Measurements from ENCODE around the gene NPAS2. TPM values are rescaled to one million over a fixed set of nuclear protein-coding genes. Genes with fewer than 3 reads are reported as not detected.

Gene NPAS2
- polyA plus RNA-seq, 3 donors: 12.8 to 15.3 (median 15.0) TPM

GRCh38 chr2:101032084-101032776 lies 212.3 kb downstream of the NPAS2 start:
- H3K27ac ChIP-seq (ENCODE audit: low read depth, low read length): no peak overlapping the region
- WGBS, 3 donors: 85 to 88% (median 88%) methylated on average over 15 of the region's 15 CpGs

- 64 to 89% (median 88%) methylated on average over 2 of the region's 2 CpGs for WGBS, 3 donors
- no peak overlapping the region for H3K27ac ChIP-seq (ENCODE audit: low read depth, low read length)
These were observed 216.6 kb downstream of the NPAS2 start for GRCh38 chr2:101036562-101036961.

GRCh38 chr2:101037161-101037755 lies 217.3 kb downstream of the NPAS2 start:
- no peak overlapping the region for H3K27ac ChIP-seq (ENCODE audit: low read depth, low read length)
- WGBS, 3 donors: 93 to 97% (median 96%) methylated on average over 19 of the region's 19 CpGs

DNA sequence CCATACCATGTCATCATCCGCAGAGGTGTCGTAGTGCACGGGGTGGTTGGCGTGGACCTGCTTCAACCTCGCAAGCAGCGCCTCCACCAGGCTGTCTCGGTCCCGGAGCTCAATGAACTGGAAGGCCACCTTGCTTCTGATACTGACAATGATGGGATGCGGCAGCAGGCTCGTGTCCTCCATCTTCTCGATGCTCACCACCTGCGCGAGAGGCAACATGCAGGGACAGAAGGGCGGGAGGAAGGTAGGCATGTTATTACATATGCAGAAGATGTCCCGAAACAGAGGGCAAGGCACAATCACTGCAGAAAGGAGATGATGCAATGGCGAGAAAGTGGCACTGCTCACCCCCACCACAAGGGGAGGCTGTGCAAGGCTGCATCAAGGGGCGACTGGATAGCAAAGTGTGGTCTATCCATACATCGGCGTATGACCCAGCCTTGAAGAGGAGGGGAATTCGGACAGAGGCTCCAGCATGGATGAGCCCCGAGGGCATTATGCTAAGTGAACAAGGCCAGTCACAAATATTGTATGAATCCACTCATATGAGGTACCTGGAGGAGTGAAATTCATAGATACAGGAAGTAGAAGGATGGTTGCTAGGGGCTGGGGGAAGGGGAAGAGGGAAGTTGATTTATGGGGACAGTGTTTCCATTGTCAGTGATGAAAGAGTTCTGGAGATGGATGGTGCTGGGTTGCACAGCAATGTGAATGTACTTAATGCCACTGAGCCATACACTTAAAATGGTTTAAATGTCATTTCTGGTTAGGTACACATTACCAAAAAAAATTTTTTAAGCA lies 218.7 kb downstream of the NPAS2 start:
- no peak overlapping the region for H3K27ac ChIP-seq (ENCODE audit: low read depth, low read length)
- WGBS, 3 donors: 89 to 91% (median 90%) methylated on average over 21 of the region's 21 CpGs

DNA sequence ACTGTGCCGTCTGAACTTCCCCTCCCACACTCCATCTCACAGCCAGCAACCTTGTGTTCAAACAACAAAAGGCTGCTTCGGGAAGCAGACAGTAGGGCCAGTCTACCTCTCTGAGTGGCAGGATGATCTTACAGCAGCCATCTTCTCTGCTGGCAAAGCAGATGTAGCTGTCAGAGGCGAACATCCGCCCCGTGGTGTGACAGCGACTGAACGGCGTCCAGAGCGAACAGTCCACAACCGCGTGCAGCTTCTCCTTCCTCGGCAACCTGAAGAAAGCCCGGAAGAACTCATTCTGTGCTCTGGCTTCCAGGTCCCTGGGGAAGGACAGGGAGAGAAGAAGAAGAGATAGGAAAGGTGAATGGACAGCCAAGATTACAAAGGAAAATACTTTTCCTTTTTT lies 220.1 kb downstream of the NPAS2 start:
- WGBS, 3 donors: 88 to 93% (median 88%) methylated on average over 13 of the region's 13 CpGs
- H3K27ac ChIP-seq (ENCODE audit: low read depth, low read length): no peak overlapping the region

- 57 to 92% (median 73%) methylated on average over 6 of the region's 6 CpGs for WGBS, 3 donors
- no peak overlapping the region for H3K27ac ChIP-seq (ENCODE audit: low read depth, low read length)
These were observed 220.8 kb downstream of the NPAS2 start for GRCh38 chr2:101040761-101041160.

GRCh38 chr2:101041413-101041812 lies 221.5 kb downstream of the NPAS2 start:
- H3K27ac ChIP-seq (ENCODE audit: low read depth, low read length): no peak overlapping the region
- 65 to 86% (median 69%) methylated on average over 4 of the region's 4 CpGs for WGBS, 3 donors

- WGBS, 3 donors: 93 to 98% (median 95%) methylated on average over 10 of the region's 10 CpGs
- no peak overlapping the region for H3K27ac ChIP-seq (ENCODE audit: low read depth, low read length)
These were observed 225.4 kb downstream of the NPAS2 start for GRCh38 chr2:101045330-101045729.

Other genes starting within 250 kb of the NPAS2 start
- gene RPL31, start 182.2 kb downstream of the NPAS2 start, polyA plus RNA-seq: 1,000 to 10,000 TPM; 3,599 to 7,151 (median 5,339) TPM

Measured in adipose tissue (tissue), 3 donors.